ENCODE results near the gene SRC.

The SRC gene

DNA sequence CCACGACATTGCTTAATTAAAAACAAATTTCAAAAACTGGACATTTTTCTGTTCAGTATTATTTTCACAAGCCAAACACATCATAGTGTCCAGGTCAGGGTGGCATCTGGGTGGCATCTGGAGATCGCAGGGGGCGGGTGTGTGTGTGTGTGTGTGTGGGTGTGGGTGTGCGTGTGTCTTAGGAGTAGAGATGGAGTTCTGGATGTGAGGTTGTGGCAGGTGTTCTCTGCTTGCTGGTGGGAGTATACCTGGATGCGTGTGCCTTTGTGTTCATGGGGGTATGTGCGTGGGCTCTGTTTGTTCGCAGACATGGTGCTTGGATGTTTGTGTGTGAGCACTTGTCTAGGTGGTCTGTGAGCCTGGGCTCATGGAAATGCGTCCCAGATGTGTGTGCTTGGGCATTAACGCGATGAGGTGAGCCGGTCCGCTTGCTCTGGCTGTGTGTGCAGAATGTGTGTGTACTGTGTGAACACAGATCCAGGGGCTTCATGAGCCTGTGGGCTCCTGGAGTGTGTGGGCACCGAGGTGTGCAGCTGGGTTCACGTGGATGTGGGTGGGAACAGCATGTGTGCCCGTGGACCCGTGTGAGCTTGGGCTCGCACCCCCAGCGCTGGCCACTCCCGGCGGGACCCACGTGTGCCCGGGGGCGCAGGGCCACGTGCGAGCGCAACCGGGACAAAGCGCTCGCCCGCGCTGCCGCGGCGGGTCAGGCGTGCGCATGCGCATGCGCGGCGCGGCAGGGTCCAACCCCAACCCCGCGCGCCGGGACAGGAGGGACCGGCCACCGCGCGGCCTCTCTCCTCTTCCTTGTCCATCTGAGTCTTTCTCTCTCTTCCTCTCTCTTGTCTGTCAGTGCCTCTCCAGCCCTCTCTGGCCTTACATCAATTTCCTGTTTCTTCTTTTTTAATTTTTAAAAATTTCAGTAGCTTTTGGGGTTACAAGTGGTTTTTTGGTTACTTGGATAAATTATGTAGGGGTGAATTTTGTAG lies 60.4 kb downstream of the SRC start:
- DNase-seq (ENCODE audit: insufficient read length, low spot score) (peak; percentile 94), FAIRE-seq (peak; percentile 92)

GRCh38 chr20:37407019-37407566 lies 61.2 kb downstream of the SRC start:
- FAIRE-seq (no peak), DNase-seq (ENCODE audit: insufficient read length, low spot score) (no peak)

GRCh38 chr20:37407573-37408002 lies 61.6 kb downstream of the SRC start:
- FAIRE-seq (peak; percentile 52), DNase-seq (ENCODE audit: insufficient read length, low spot score) (no peak)

DNA sequence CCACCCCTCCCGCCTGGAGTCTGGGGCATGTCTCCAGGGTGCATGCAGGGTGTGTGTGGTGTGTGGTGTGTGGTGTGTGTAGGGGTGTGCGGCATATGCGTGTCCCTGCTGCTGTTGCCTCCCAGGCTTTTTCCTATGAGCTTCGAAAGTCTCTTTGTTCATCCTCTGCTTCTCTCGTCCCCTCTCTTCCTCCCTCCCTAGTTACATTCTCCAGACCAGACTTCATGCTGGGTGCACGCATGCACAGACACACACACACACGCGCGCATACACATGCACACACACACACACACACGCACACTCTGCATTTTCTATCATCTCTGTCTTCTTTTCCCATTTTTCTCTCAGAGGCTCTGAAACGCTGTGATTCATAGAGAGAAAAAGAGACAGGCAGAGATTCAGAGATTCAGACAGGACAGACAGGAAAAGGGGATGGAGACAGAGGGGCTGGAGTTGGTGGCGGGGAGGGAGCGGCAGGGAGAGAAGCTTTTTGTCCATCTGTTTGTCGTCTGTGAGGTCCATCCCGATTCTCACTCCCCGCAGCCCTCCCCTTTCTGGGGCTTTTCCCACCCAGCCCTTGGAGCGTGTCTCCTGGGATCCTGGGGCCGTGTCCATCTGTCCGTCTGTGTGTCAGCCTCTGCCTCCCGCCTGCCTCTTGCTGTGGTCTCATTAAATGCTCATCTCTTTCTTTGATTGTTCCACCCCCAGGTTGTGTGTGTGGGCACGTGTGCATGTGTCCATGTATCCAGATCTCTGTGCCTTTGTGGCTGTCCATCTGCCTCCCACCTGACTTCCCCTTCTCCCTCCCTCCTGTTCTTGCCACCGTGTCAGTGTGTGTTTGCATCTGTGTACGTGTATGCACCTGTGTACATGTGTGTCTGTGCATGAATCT lies 62.6 kb downstream of the SRC start:
- DNase-seq (ENCODE audit: insufficient read length, low spot score): no peak
- peak; percentile 65 for FAIRE-seq

DNA sequence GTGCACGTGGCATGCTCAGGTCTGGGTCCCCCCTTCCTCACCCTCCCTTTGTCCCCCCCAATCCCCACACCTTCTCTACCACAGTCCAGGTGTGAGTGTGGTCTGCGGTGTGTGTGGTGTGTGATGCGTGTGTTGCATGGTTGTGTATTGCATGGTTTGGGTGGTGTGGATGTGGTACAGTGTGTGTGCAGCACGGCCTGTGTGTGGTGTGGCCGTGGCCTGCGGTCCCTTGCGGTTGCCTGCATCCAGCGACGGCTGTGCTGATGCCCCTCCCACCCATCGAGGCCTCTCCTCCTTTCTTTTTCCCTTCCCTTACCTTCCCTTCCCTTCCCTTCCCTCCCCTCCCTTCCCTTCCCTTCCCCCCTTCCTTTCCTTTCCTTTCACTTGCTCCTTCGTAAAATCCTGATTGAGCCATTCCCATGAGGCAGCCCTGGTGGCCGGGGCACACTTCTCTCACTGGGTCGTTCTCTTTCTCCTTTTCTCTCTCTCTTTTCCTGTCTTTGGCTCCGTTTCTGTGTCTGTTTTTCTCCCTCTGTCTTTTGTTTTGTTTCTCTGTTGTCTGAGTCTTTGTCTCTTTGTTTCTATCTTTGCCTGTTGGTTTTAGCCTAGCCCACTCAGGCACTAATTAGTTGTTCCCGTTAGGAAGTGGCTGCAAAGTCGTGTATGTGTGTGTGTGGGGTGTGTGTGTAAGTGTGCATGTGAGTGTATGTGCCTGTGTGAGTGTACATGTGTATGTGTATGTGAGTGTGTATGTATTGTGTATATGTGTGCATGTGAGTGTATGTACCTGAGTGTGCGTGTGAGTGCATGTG lies 65.7 kb downstream of the SRC start:
- peak; percentile 99 for FAIRE-seq
- no peak for DNase-seq (ENCODE audit: insufficient read length, low spot score)

DNA sequence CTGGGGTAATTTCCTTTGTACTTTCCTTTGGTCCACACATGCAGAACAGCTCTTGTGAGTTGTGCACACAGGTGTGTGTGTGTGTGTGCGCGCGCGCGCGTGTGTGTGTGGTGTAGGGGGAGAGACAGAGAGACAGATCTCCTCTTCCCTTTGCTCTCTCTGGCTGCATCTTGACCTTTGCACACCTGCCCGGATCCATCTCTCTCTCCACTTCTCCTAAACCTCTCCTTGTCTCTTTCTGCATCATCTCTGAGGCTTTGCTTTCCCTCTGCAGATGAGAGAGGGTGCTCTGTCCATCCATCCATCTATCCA lies 67.0 kb downstream of the SRC start:
- DNase-seq (ENCODE audit: insufficient read length, low spot score) (no peak), FAIRE-seq (no peak)

DNA sequence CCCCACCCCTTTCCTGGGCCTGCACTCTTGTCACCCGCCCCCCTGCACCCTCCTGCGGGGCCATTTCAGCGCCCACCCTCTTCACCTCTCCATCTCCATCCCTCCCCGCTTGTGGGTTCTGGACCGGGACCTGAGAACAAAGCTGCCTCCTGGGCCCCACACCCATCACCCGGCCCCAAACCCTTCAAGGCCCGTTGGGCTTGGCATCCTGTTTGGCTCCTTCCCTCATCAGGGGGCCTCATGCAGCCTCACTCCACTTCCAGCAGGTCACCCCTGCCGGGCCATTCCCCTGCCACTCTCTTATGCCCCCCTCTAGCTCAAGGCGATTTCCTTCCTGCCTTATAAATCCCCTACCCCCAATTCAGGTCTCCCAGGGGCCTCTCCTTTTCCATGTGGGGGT lies 67.4 kb downstream of the SRC start:
- FAIRE-seq (no peak), DNase-seq (ENCODE audit: insufficient read length, low spot score) (no peak)

DNA sequence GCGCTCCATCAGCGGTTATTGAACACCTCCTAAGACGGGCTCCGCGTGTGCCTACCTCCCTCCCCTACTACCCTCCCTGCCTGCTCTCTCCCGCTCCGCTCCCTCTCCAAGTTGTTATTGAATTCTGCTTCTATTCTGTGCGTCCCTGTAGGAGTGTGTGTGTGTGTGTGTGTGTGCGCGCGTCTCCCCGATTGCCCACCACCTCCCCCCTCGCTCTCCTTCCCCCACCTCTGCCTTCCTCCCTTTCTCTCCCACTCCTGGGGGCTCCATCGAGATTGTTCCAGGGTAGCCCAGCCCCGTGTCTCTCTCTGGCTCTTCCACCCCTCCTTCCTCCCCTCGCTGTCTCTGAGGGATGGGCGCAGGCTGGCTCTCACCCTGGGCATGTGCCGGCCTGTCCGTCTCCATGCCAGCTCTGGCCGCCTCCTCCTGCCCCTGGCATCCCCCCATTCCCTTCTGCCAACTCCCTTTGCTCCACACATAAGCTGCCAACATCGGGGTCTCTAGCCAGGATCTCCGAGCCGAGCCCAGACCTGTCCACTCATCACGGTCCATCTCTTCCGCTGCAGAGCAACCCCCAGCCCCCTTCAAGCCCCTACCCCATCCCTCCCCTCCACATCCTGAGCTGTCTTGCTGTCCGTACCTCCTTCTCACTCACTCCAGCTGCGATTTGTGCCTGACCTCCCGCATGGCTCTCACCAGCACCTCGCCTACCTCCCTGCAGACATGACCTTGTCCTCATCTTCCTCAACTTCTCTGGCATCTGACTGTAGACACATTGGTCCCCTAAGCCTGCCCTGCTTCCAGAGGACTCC lies 68.5 kb downstream of the SRC start:
- no peak for DNase-seq (ENCODE audit: insufficient read length, low spot score)
- FAIRE-seq: peak; percentile 83

GRCh38 chr20:37415118-37416085 lies 69.5 kb downstream of the SRC start:
- FAIRE-seq: peak; percentile 84

DNA sequence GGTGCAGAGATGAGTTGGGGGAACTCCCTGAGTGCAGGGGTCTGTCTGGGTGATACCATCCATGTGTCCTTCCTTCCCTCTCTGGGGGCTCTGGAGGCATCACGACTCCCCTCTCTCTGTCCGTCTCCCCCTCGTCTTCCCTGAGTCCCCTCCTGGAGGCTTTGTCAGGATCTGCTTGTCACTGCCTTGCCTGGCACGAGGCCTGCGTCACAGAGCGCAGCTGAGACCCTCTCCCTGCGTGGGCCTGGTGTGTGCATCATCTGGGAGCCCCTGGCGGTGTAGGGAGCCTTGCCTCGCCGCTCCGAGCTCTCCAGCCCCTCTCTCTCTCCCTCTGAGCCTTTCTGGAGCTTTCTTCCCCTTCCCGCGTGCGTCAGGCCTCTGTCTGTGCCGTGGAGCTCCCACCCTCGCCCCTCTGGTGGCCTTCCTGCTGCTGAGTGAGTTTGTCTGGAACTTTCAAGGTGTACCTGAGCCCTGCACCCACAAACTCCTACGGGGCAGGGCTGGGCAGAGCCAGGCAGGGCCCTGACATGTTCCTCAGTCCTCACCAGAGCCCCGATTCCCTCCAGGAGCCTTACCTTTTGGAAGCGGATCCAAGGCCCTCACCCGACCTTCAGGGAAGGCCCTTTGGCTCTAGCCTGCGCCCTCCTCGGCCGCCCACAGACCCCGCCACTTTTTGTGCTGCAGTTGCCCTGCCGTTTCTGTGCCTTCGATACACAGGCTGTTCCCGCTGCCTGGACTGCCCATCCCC lies 70.3 kb downstream of the SRC start:
- FAIRE-seq (no peak), DNase-seq (ENCODE audit: insufficient read length, low spot score) (no peak)

More at GRCh38 chr20:37415118-37416085, 69.5 kb downstream of the SRC start:
- DNase-seq (ENCODE audit: insufficient read length, low spot score): no peak

GRCh38 chr20:37416848-37417616 lies 71.1 kb downstream of the SRC start:
- FAIRE-seq: peak; percentile 86

DNA sequence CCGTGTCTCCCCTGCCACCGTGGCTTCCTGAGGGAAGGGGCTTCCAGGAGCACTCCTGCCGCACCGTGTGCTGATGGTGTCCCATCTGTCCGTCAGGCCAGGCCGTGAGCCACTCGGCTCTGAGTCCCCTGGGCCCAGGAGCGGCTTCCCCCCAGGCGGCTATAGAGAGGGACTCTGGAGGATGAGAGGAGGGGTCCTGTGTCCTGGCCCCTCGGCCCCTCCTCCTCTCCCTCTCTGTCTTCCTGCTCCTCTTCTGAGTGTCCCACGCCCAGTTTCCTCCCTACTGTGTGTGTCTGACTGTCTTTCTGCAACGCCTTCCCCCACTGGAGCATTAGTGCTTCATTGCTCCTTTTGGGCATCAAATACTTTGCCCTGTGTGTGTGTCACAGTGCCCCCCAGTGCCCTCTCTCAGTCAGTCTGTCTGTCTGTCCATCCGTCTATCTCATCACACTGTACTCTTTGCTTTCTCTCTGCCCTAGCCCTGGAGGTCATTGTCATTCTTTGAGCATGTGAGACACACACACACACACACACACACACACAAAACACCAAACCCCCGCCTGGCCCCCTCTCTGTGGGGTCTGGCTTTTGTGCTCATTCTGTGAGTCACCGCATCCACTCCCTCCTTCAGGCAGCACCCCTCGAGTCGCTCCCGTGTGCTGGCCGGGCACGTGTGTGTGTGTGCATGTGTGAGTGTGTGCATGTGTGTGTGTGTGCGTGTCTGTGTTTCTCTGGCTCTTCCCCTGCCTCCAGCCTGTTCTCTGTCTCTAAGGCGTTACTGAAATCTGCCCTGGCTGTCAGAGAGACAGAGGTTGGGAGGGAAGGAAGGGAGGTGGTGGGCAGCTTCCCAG lies 71.9 kb downstream of the SRC start:
- DNase-seq (ENCODE audit: insufficient read length, low spot score) (no peak), FAIRE-seq (peak; percentile 88)

More at GRCh38 chr20:37416848-37417616, 71.1 kb downstream of the SRC start:
- DNase-seq (ENCODE audit: insufficient read length, low spot score): no peak

DNA sequence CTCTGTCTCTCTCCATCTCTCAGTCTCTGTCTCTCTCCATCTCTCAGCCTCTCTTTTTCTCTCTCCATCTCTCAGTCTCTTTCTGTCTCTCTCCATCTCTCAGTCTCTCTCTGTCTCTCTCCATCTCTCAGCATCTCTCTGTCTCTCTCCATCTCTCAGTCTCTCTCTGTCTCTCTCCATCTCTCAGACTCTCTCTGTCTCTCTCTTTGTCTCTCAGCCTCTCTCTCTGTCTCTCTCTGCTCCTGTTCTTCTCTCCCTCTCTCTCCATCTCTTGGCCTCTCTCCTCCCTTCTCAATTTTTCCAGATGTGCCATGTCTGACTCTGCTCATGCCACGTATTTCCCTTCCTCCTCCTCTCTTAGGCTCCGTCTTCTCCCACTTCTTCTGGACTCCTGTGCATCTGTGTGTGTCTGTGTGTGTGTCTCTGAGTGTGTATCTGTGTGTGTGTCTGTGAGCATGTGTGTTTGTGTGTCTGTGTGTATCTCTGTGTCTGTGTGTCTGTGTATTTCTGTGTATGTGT lies 72.7 kb downstream of the SRC start:
- DNase-seq (ENCODE audit: insufficient read length, low spot score): no peak
- no peak for FAIRE-seq

GRCh38 chr20:37419307-37419706 lies 73.4 kb downstream of the SRC start:
- DNase-seq (ENCODE audit: insufficient read length, low spot score): no peak
- peak; percentile 98 for FAIRE-seq

GRCh38 chr20:37419774-37420542 lies 74.0 kb downstream of the SRC start:
- DNase-seq (ENCODE audit: insufficient read length, low spot score) (no peak), FAIRE-seq (peak; percentile 57)
